CD4-positive, CD25-positive, alpha-beta regulatory T cell (primary cell): ENCODE data around the gene ENTHD1. TPM values are rescaled to one million over a fixed set of nuclear protein-coding genes. Genes with fewer than 3 reads are reported as not detected.
"Not testable (repeated sequence)": the region's sequence is repeated elsewhere in the genome, so short reads cannot be mapped to it uniquely, and the experiment has no call there.

Experiments used
- ATAC-seq, 2 donors: fragments of 150-1000 bp; cut with Tn5 transposase; one replicate each; pipeline ENCODE4 v1.10.0; 2021; ENCODE audit warnings: low read depth in 2 of 2, moderate number of reproducible peaks in 2 of 2, moderate library complexity in 1 of 2
- DNase-seq, 3 donors: peaks; one replicate each; pipeline versions ENCODE4 v3.0.0 to v3.0.0-alpha.2; 2012 to 2022; ENCODE audit warnings: mixed read lengths in 1 of 3
- H3K27ac ChIP-seq: one replicate; pipeline ENCODE4 v1.7.0; 2013; ENCODE audit warnings: mild to moderate bottlenecking, low read length; ENCODE audit not compliant: insufficient read depth, poor library complexity, severe bottlenecking
- H3K27me3 ChIP-seq: one replicate; pipeline ENCODE4 v1.7.0; 2013; ENCODE audit warnings: low read length; ENCODE audit not compliant: control insufficient read depth, insufficient read depth
- H3K36me3 ChIP-seq: one replicate; pipeline ENCODE4 v1.7.0; 2013; ENCODE audit warnings: mild to moderate bottlenecking, low read length, moderate library complexity; ENCODE audit not compliant: control insufficient read depth, insufficient read depth
- H3K4me1 ChIP-seq: 2 replicates; pipeline ENCODE4 v1.7.0; 2013; ENCODE audit warnings: mild to moderate bottlenecking, low read length; ENCODE audit not compliant: insufficient read depth, control insufficient read depth, poor library complexity, severe bottlenecking
- H3K4me3 ChIP-seq: one replicate; pipeline ENCODE4 v1.7.0; 2013; ENCODE audit warnings: low read depth, mild to moderate bottlenecking, low read length, moderate library complexity
- H3K9me3 ChIP-seq, 2 experiments: 1 replicate in 1 of 2; 2 replicates in 1 of 2; pipeline ENCODE4 v1.7.0; 2013; ENCODE audit warnings: low read length in 2 of 2, mild to moderate bottlenecking in 1 of 2, moderate library complexity in 1 of 2; ENCODE audit not compliant: control insufficient read depth in 2 of 2
- H3K27ac Mint-ChIP-seq, 3 donors: one replicate each; pipeline ENCODE4 v1.8.0; 2020 to 2022; ENCODE audit warnings: mild to moderate bottlenecking in 3 of 3, mixed read lengths in 3 of 3, moderate library complexity in 2 of 3
- H3K27me3 Mint-ChIP-seq: one replicate; pipeline ENCODE4 v1.8.0; 2022; ENCODE audit warnings: mild to moderate bottlenecking, mixed read lengths
- H3K36me3 Mint-ChIP-seq: one replicate; pipeline ENCODE4 v1.8.0; 2020; ENCODE audit warnings: mixed read lengths
- H3K4me1 Mint-ChIP-seq, 4 donors: one replicate each; pipeline ENCODE4 v1.8.0; 2020 to 2022; ENCODE audit warnings: mixed read lengths in 4 of 4, mild to moderate bottlenecking in 1 of 4
- H3K4me3 Mint-ChIP-seq, 4 donors: one replicate each; pipeline ENCODE4 v1.8.0; 2020 to 2022; ENCODE audit warnings: mild to moderate bottlenecking in 4 of 4, mixed read lengths in 4 of 4, moderate library complexity in 3 of 4
- H3K9me3 Mint-ChIP-seq, 7 donors: one replicate each; pipeline ENCODE4 v1.8.0; 2020 to 2022; ENCODE audit warnings: mixed read lengths in 7 of 7, mild to moderate bottlenecking in 3 of 7, moderate library complexity in 2 of 7
- polyA plus RNA-seq, 4 donors: library from polyadenylated mRNA; unstranded; fragments of 300-500 nt; fragmentation: Illumina TruSeq; gene quantifications; one replicate each; pipeline ENCODE4 v1.2.3, GENCODE V29; 2021
- total RNA-seq: library from RNA; stranded (reverse); gene quantifications from one replicate; pipeline ENCODE4 v1.2.3, GENCODE V29; 2022

ENTHD1 gene
- total and polyA plus RNA-seq, 5 donors from 2014 or later = 0.13 to 0.32 (median 0.18) TPM; not detected in 1

DNA sequence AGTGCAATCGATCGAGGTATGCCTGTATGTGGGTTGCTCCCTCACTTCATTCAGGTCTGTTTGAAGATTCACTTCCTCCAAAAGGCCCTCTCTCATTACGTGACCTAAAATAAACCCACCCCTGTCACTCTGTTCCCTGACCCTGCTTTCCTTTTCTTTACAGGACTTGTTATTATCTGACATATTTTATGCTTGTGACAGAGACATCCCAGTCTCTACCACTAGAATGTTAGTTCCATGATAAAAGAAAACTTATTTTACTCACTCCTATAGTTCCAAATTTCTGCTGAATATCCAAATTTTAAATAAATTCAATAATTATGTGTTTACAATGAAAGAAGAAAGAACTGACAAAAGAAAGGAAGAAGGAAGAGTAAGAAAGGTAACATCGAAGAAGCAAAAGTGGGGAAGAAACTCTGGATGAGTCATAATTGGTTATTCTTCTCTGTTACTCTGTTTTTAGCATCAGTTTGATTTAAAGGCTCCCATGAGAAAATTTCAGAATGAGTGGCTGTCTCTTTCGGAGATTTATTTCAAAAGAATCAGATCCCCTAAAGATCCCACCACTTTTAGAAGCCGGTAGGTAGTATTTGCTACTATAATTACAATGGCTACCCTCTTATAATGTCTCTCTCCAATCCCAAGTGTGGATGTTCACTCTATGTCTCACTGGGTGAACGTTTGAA lies 33.5 kb downstream of the ENTHD1 start:
- Mint-ChIP-seq H3K36me3 (no peaks in the 10 kb centered on the region), H3K4me1 (peaks cover 11 to 17% (median 15%) of the 10 kb centered on the region in 4 donors), H3K4me3 (peak overlapping the region in 2 of 4 donors; percentile 6 to 18), H3K27ac (peak overlapping the region in 2 of 3 donors; percentile 45 to 79), H3K27me3 (peaks cover 11% of the 10 kb centered on the region), H3K9me3 (no peaks in the 10 kb centered on the region)
- no peaks in the 10 kb centered on the region for H3K9me3 ChIP-seq
- H3K4me1 ChIP-seq = peaks cover 7% of the 10 kb centered on the region
- H3K36me3 ChIP-seq = no peaks in the 10 kb centered on the region
- ATAC-seq (peak in 1 of 2 donors; percentile 37), DNase-seq (peak in 1 of 3 donors; percentile 14)
- H3K27ac ChIP-seq = no peak overlapping the region
- no peaks in the 10 kb centered on the region for H3K27me3 ChIP-seq
- H3K4me3 ChIP-seq = no peak overlapping the region

DNA sequence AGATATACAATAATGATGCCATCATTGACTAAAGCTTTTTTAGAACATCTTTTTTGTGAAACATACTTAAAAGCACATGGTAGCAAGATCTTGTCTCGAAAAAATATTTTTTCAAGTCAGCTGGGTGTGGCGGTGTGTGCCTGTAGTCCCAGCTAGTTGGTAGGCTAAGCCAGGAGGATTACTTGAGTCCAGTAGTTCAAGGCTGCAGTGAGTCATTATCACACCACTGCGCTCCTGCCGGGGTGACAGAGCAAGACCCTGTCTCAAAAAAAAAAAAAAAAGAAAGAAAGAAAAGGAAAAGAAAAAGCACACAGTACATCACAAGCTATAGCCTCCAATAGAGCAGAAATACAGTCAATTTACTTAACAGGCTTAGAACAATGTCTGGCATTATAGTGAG lies 37.0 kb downstream of the ENTHD1 start:
- no peak overlapping the region for H3K27ac ChIP-seq
- peaks cover 11% of the 10 kb centered on the region for H3K27me3 Mint-ChIP-seq
- H3K4me1 Mint-ChIP-seq = peaks cover 13 to 17% (median 15%) of the 10 kb centered on the region in 4 donors
- H3K36me3 Mint-ChIP-seq = no peaks in the 10 kb centered on the region
- no peak for ATAC-seq
- H3K4me1 ChIP-seq = peaks cover 7% of the 10 kb centered on the region
- H3K4me3 Mint-ChIP-seq = no peak overlapping the region
- H3K36me3 ChIP-seq = no peaks in the 10 kb centered on the region
- no peak overlapping the region for H3K27ac Mint-ChIP-seq
- no peaks in the 10 kb centered on the region for H3K27me3 ChIP-seq
- H3K9me3 ChIP-seq = no peaks in the 10 kb centered on the region
- no peak overlapping the region for H3K4me3 ChIP-seq
- no peak for DNase-seq
- no peaks in the 10 kb centered on the region for H3K9me3 Mint-ChIP-seq

DNA sequence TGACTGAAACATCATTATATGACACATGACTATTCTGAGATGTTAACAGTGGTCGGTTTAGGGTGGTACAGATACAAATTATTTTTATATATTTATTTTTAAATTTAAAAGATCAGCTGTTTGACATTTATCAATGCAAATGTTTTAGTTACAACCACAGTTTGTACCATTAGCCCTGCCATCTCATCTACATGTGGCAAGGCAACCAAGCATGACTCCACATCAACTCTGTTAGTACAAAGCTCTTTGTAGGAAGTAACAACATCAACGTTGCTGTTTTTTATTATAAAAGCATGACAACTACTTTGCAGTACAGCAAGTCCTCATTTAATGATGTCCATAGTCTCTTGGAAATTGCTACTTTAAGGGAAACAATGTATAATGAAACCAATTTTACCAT lies 40.8 kb downstream of the ENTHD1 start:
- H3K27me3 Mint-ChIP-seq = peaks cover 6% of the 10 kb centered on the region
- no peak overlapping the region for H3K27ac Mint-ChIP-seq
- no peaks in the 10 kb centered on the region for H3K36me3 ChIP-seq
- DNase-seq = no peak
- H3K27me3 ChIP-seq = no peaks in the 10 kb centered on the region
- no peak overlapping the region for H3K27ac ChIP-seq
- no peak overlapping the region for H3K4me3 ChIP-seq
- peaks cover 0 to 2% (median 0%) of the 10 kb centered on the region in 4 donors for H3K4me1 Mint-ChIP-seq
- H3K9me3 ChIP-seq = no peaks in the 10 kb centered on the region
- no peak overlapping the region for H3K4me3 Mint-ChIP-seq
- ATAC-seq = no peak
- no peaks in the 10 kb centered on the region for H3K36me3 Mint-ChIP-seq
- no peaks in the 10 kb centered on the region for H3K4me1 ChIP-seq
- H3K9me3 Mint-ChIP-seq = peaks cover 0 to 2% (median 0%) of the 10 kb centered on the region in 7 donors

GRCh38 chr22:39851606-39852315 lies 41.8 kb downstream of the ENTHD1 start:
- ATAC-seq (no peak), DNase-seq (no peak)
- Mint-ChIP-seq H3K27ac (no peak overlapping the region), H3K4me1 (peaks cover 0 to 2% (median 0%) of the 10 kb centered on the region in 4 donors), H3K36me3 (no peaks in the 10 kb centered on the region), H3K4me3 (no peak overlapping the region), H3K27me3 (peaks cover 6% of the 10 kb centered on the region), H3K9me3 (peaks cover 0 to 2% (median 0%) of the 10 kb centered on the region in 7 donors)
- Histone ChIP-seq H3K27me3 (no peaks in the 10 kb centered on the region), H3K9me3 (no peaks in the 10 kb centered on the region), H3K27ac (no peak overlapping the region), H3K4me3 (no peak overlapping the region), H3K36me3 (no peaks in the 10 kb centered on the region), H3K4me1 (no peaks in the 10 kb centered on the region)

- H3K4me3 Mint-ChIP-seq = no peak overlapping the region
- H3K4me3 ChIP-seq = no peak overlapping the region
- H3K27me3 ChIP-seq = no peaks in the 10 kb centered on the region
- H3K27me3 Mint-ChIP-seq = peaks cover 6% of the 10 kb centered on the region
- no peaks in the 10 kb centered on the region for H3K36me3 ChIP-seq
- DNase-seq = no peak
- H3K4me1 ChIP-seq = no peaks in the 10 kb centered on the region
- H3K9me3 Mint-ChIP-seq = peaks cover 0 to 2% (median 0%) of the 10 kb centered on the region in 7 donors
- H3K9me3 ChIP-seq = no peaks in the 10 kb centered on the region
- H3K27ac Mint-ChIP-seq = no peak overlapping the region
- H3K27ac ChIP-seq = no peak overlapping the region
- no peaks in the 10 kb centered on the region for H3K36me3 Mint-ChIP-seq
- peaks cover 0 to 10% (median 5%) of the 10 kb centered on the region in 4 donors for H3K4me1 Mint-ChIP-seq
- no peak for ATAC-seq
These were observed 46.1 kb downstream of the ENTHD1 start for GRCh38 chr22:39847477-39847876.

- H3K27me3 Mint-ChIP-seq, H3K36me3 ChIP-seq, H3K27ac ChIP-seq, H3K4me1 ChIP-seq, H3K9me3 Mint-ChIP-seq, H3K27me3 ChIP-seq, H3K36me3 Mint-ChIP-seq, ATAC-seq, H3K4me3 ChIP-seq, H3K27ac Mint-ChIP-seq, H3K4me3 Mint-ChIP-seq, DNase-seq, H3K9me3 ChIP-seq: not testable (repeated sequence)
- peaks cover 0 to 10% (median 5%) of the 10 kb centered on the region in 4 donors for H3K4me1 Mint-ChIP-seq
These were observed 47.0 kb downstream of the ENTHD1 start for GRCh38 chr22:39846539-39846938.

GRCh38 chr22:39845529-39845928 lies 48.0 kb downstream of the ENTHD1 start:
- Mint-ChIP-seq H3K27ac (no peak overlapping the region), H3K27me3 (peaks cover 6% of the 10 kb centered on the region), H3K4me1 (peaks cover 0 to 10% (median 5%) of the 10 kb centered on the region in 4 donors), H3K4me3 (no peak overlapping the region), H3K9me3 (peaks cover 0 to 2% (median 0%) of the 10 kb centered on the region in 7 donors), H3K36me3 (no peaks in the 10 kb centered on the region)
- Histone ChIP-seq H3K27me3 (no peaks in the 10 kb centered on the region), H3K27ac (no peak overlapping the region), H3K36me3 (no peaks in the 10 kb centered on the region), H3K9me3 (no peaks in the 10 kb centered on the region), H3K4me3 (no peak overlapping the region), H3K4me1 (no peaks in the 10 kb centered on the region)
- ATAC-seq = no peak
- DNase-seq = no peak
